ENCODE results near the gene CRTC3. TPM values are rescaled to one million over a fixed set of nuclear protein-coding genes. Genes with fewer than 3 reads are reported as not detected.

The CRTC3 gene
- total RNA-seq, 2 experiments from 2014 or later: 90.7 to 92.4 TPM

DNA sequence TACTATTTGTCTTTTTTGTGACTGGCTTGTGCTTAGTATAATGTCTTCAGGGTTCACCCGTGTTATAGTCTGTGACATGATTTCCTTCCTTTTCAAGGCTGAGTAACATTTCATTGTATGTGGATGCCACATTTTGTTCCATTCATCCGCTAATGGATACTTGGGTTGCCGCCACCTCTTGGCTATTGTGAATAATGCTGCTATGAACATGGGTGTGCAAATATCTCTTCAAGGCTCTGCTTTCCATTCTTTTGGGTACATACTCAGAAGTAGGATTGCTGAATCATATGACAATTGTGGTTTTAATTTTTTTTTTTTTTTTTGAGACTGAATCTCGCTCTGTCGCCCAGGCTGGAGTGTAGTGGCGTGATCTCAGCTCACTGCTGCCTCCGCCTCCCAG, 15.4 kb downstream of the CRTC3 start:
- ChIA-PET POLR2A (no interaction called here), CTCF (interaction anchor here (0.7 kb wide), 1 partner anchor 769 kb away, joined by 3 read pairs; no protein-coding TSS in a partner anchor)
- Mint-ChIP-seq H3K27ac (peak overlapping the region; percentile 71), H3K9me3 (no peaks in the 10 kb centered on the region), H3K4me1 (ENCODE audit: low read depth) (peaks cover 73% of the 10 kb centered on the region), H3K4me3 (peak overlapping the region; percentile 5), H3K36me3 (ENCODE audit: low read depth) (peaks cover 73% of the 10 kb centered on the region), H3K27me3 (no peaks in the 10 kb centered on the region)
- H3K9me3 ChIP-seq (ENCODE audit: control insufficient read depth in 1 of 2, insufficient read depth in 1 of 2, low read length in 2 of 2): no peaks in the 10 kb centered on the region
- DNase-seq (peak in 2 of 14 experiments; percentile 9 to 22), ATAC-seq (ENCODE audit: poor library complexity) (peak; percentile 18)
- H3K4me1 ChIP-seq (ENCODE audit: insufficient read depth, low read length): peaks cover 28% of the 10 kb centered on the region
- H3K27ac ChIP-seq (ENCODE audit: low read depth in 1 of 2, low read length in 2 of 2): no peak overlapping the region
- TF ChIP-seq, protein P1, sequence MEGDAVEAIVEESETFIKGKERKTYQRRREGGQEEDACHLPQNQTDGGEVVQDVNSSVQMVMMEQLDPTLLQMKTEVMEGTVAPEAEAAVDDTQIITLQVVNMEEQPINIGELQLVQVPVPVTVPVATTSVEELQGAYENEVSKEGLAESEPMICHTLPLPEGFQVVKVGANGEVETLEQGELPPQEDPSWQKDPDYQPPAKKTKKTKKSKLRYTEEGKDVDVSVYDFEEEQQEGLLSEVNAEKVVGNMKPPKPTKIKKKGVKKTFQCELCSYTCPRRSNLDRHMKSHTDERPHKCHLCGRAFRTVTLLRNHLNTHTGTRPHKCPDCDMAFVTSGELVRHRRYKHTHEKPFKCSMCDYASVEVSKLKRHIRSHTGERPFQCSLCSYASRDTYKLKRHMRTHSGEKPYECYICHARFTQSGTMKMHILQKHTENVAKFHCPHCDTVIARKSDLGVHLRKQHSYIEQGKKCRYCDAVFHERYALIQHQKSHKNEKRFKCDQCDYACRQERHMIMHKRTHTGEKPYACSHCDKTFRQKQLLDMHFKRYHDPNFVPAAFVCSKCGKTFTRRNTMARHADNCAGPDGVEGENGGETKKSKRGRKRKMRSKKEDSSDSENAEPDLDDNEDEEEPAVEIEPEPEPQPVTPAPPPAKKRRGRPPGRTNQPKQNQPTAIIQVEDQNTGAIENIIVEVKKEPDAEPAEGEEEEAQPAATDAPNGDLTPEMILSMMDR (IDR thresholded peaks at IDR 0.05): no peak
- H3K36me3 ChIP-seq (ENCODE audit: insufficient read depth, low read length): peaks cover 11% of the 10 kb centered on the region
- H3K4me3 ChIP-seq (ENCODE audit: low read length): no peak overlapping the region
- no peaks in the 10 kb centered on the region for H3K27me3 ChIP-seq (ENCODE audit: control insufficient read depth in 1 of 2, insufficient read depth in 2 of 2, low read length in 2 of 2)
- intact Hi-C loops (cut with DNase I, micrococcal nuclease): no loop called here

DNA sequence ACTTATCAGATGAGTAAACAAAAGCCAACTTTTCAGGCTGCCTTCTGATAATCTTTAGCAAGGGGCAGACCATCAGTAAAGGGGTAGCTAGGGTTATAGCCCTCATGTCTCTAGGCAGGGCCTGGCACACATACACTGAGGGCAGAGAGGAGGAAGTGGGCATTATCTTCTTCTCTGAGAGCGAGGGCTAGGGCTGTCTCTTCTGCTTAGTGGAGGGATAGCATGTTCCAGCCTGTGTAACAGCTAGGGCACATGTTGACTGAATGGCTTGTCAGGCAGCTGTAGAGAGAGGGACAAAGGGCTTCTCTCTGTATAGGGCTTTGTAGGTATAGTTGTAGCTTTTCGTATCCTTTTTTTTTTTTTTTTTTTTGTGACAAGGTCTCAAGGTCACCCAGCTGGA, 17.8 kb downstream of the CRTC3 start:
- Histone ChIP-seq H3K4me1 (ENCODE audit: insufficient read depth, low read length) (peaks cover 18% of the 10 kb centered on the region), H3K4me3 (ENCODE audit: low read length) (no peak overlapping the region), H3K9me3 (ENCODE audit: control insufficient read depth in 1 of 2, insufficient read depth in 1 of 2, low read length in 2 of 2) (no peaks in the 10 kb centered on the region), H3K36me3 (ENCODE audit: insufficient read depth, low read length) (peaks cover 24% of the 10 kb centered on the region), H3K27ac (ENCODE audit: low read depth in 1 of 2, low read length in 2 of 2) (no peak overlapping the region), H3K27me3 (ENCODE audit: control insufficient read depth in 1 of 2, insufficient read depth in 2 of 2, low read length in 2 of 2) (no peaks in the 10 kb centered on the region)
- intact Hi-C loops (cut with DNase I, micrococcal nuclease): no loop called here
- ATAC-seq (ENCODE audit: poor library complexity) (peak; percentile 59), DNase-seq (no peak)
- H3K27ac Mint-ChIP-seq: peak overlapping the region; percentile 83
- ChIA-PET CTCF (interaction anchor here (0.7 to 1.3 kb wide), 2 partner anchors 53 to 65 kb away, joined by 4 read pairs; no protein-coding TSS in a partner anchor), POLR2A (interaction anchor here (1.2 to 1.3 kb wide), 3 partner anchors 14 to 47 kb away, joined by 3 to 5 read pairs (median 4); no protein-coding TSS in a partner anchor)
- no peaks in the 10 kb centered on the region for H3K27me3 Mint-ChIP-seq
- peaks cover 81% of the 10 kb centered on the region for H3K36me3 Mint-ChIP-seq (ENCODE audit: low read depth)
- peaks cover 78% of the 10 kb centered on the region for H3K4me1 Mint-ChIP-seq (ENCODE audit: low read depth)
- TF ChIP-seq, protein P1 (IDR thresholded peaks at IDR 0.05): no peak
- no peak overlapping the region for H3K4me3 Mint-ChIP-seq
- no peaks in the 10 kb centered on the region for H3K9me3 Mint-ChIP-seq

DNA sequence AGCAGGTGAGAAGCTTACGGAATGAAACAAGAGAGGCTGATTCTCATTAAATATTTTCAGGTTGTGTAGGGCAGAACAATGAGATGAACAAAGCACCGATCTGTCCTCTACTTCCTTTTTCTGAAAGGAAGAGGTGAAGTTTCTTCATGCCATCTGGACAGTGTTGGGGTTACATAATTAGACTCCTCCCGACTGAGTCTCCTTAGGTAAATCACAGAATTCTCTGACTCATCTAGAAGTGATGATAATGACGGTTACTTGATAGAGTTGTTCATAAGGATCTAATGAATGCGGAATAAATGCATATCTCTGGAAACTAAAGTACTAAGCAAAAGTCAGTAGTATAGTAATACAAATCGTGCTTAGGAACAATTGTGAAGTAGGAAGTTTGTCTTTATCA, 21.2 kb downstream of the CRTC3 start:
- H3K4me3 Mint-ChIP-seq: no peak overlapping the region
- no peak for ATAC-seq (ENCODE audit: poor library complexity)
- no peaks in the 10 kb centered on the region for H3K27me3 Mint-ChIP-seq

More for the DNA sequence above, 21.2 kb downstream of the CRTC3 start:
- intact Hi-C loops (cut with DNase I, micrococcal nuclease): no loop called here
- peaks cover 24% of the 10 kb centered on the region for H3K4me1 ChIP-seq (ENCODE audit: insufficient read depth, low read length)
- peaks cover 24% of the 10 kb centered on the region for H3K36me3 ChIP-seq (ENCODE audit: insufficient read depth, low read length)
- Mint-ChIP-seq H3K9me3 (no peaks in the 10 kb centered on the region), H3K4me1 (ENCODE audit: low read depth) (peaks cover 78% of the 10 kb centered on the region), H3K36me3 (ENCODE audit: low read depth) (peaks cover 77% of the 10 kb centered on the region), H3K27ac (peak overlapping the region; percentile 28)
- H3K27me3 ChIP-seq (ENCODE audit: control insufficient read depth in 1 of 2, insufficient read depth in 2 of 2, low read length in 2 of 2): no peaks in the 10 kb centered on the region
- ChIA-PET POLR2A (no interaction called here), CTCF (no interaction called here)
- TF ChIP-seq, protein P1 (IDR thresholded peaks at IDR 0.05): no peak
- no peak overlapping the region for H3K27ac ChIP-seq (ENCODE audit: low read depth in 1 of 2, low read length in 2 of 2)
- no peak overlapping the region for H3K4me3 ChIP-seq (ENCODE audit: low read length)
- DNase-seq: peak in 2 of 14 experiments; percentile 39 to 56
- H3K9me3 ChIP-seq (ENCODE audit: control insufficient read depth in 1 of 2, insufficient read depth in 1 of 2, low read length in 2 of 2): no peaks in the 10 kb centered on the region

All from CD4-positive, alpha-beta T cell (primary cell).